Endodermal cell (in vitro differentiated cells): ENCODE measurements around the gene SIX2. TPM values are rescaled to one million over a fixed set of nuclear protein-coding genes. Genes with fewer than 3 reads are reported as not detected.

ENCODE experiments used
- DNase-seq: peaks from one replicate; pipeline ENCODE4 v3.0.0-alpha.2; 2017
- H3K27ac ChIP-seq: 2 replicates; pipeline ENCODE4 v1.5.1; 2013; ENCODE audit warnings: mild to moderate bottlenecking, low read depth, low read length, moderate library complexity
- H3K27me3 ChIP-seq: 2 replicates; pipeline ENCODE4 v1.6.1; 2013; ENCODE audit warnings: mild to moderate bottlenecking, low read length, moderate library complexity; ENCODE audit not compliant: insufficient read depth, control insufficient read depth, poor library complexity, severe bottlenecking
- H3K36me3 ChIP-seq: 2 replicates; pipeline ENCODE4 v1.7.0; 2013; ENCODE audit warnings: mild to moderate bottlenecking, low read length, moderate library complexity; ENCODE audit not compliant: control insufficient read depth, insufficient read depth
- H3K4me1 ChIP-seq: one replicate; pipeline ENCODE4 v1.7.0; 2013; ENCODE audit warnings: low read length; ENCODE audit not compliant: control insufficient read depth, insufficient read depth
- H3K4me3 ChIP-seq: 2 replicates; pipeline ENCODE4 v1.5.1; 2013; ENCODE audit warnings: mild to moderate bottlenecking, low read length, moderate library complexity
- H3K9ac ChIP-seq: 2 replicates; pipeline ENCODE4 v1.6.1; 2013; ENCODE audit warnings: mild to moderate bottlenecking, low read length, moderate library complexity; ENCODE audit not compliant: poor library complexity, severe bottlenecking; ENCODE audit errors: extremely low read depth
- H3K9me3 ChIP-seq: 2 replicates; pipeline ENCODE4 v1.6.1; 2013; ENCODE audit warnings: mild to moderate bottlenecking, low read length, moderate library complexity; ENCODE audit not compliant: control insufficient read depth
- H3K27ac Mint-ChIP-seq: 2 replicates; pipeline ENCODE4 v1.8.0; 2020; ENCODE audit warnings: mixed read lengths
- H3K27me3 Mint-ChIP-seq: 2 replicates; pipeline ENCODE4 v1.8.0; 2021; ENCODE audit warnings: mild to moderate bottlenecking, mixed read lengths; ENCODE audit not compliant: insufficient read depth
- H3K36me3 Mint-ChIP-seq: 2 replicates; pipeline ENCODE4 v1.8.0; 2020; ENCODE audit warnings: low read depth, mixed read lengths
- H3K4me1 Mint-ChIP-seq: 2 replicates; pipeline ENCODE4 v1.8.0; 2020; ENCODE audit warnings: mixed read lengths
- H3K4me3 Mint-ChIP-seq: 2 replicates; pipeline ENCODE4 v1.8.0; 2020; ENCODE audit warnings: mild to moderate bottlenecking, moderate library complexity, mixed read lengths
- H3K9me3 Mint-ChIP-seq: 2 replicates; pipeline ENCODE4 v1.8.0; 2020; ENCODE audit warnings: mild to moderate bottlenecking, mixed read lengths
- CTCF ChIP-seq: fragments of 200-600 bp; sonication (generic); conservative IDR thresholded peaks from 2 replicates; pipeline ENCODE4 v1.5.0; 2021; ENCODE audit warnings: antibody characterized with exemption, mild to moderate bottlenecking
- WGBS, 2 experiments: methylation state at CpG; one replicate each; pipeline versions ENCODE4 v1.1.5 to v1.1.7; 2013; ENCODE audit warnings: missing lambda C conversion rate in 2 of 2, mixed read lengths in 1 of 2; ENCODE audit not compliant: insufficient coverage in 1 of 2, insufficient read length in 1 of 2; 5-methylcytosine and 5-hydroxymethylcytosine counted together
- total RNA-seq, 2 donors: library from RNA; stranded (reverse); fragmentation: NEBNext Ultra II Directional in 1 of 2; extraction: Animal tissue kit (Norgen Biotek cat#: 25700) in 1 of 2; gene quantifications; 2 replicates in 1 of 2; 3 replicates in 1 of 2; pipeline ENCODE4 v1.2.1, GENCODE V29; 2021

SIX2 gene
- total RNA-seq, 2 donors from 2014 or later: not detected

DNA sequence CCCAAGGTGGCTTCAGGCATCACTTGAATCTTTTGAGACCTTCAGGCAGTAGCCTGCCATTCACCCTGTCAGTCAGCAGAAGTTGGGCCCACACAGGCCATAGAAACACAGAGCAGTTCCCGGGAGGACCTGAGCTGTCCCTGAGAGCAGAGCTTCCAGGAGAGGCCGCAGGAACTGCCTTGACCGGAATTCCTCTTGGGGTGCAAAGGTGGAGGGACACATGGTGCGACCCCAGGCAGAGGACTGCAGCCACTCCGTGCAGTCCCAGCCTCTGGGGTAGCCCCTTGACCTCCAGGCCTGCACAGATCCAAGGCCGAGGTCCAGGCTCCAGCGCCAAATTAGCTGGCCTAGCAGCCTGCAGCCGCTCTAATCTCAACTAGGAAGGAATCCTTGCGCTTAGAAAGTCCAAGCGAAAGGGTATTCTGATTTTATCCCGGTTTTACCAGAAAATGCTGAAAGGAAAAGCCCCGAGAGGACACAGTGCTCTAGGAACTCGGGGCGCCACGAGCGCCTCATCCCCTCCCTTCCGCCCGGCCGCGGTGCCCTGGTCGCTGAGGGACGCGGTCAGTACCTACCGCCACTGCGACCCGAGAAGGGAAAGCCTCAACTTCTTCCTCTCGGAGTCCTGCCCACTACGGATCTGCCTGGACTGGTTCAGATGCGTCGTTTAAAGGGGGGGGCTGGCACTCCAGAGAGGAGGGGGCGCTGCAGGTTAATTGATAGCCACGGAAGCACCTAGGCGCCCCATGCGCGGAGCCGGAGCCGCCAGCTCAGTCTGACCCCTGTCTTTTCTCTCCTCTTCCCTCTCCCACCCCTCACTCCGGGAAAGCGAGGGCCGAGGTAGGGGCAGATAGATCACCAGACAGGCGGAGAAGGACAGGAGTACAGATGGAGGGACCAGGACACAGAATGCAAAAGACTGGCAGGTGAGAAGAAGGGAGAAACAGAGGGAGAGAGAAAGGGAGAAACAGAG lies 5.4 kb downstream of the SIX2 start:
- Mint-ChIP-seq H3K4me1 (peaks cover 23% of the 10 kb centered on the region), H3K4me3 (peak overlapping the region; percentile 58), H3K27me3 (peaks cover 99% of the 10 kb centered on the region), H3K9me3 (no peaks in the 10 kb centered on the region), H3K27ac (no peak overlapping the region), H3K36me3 (no peaks in the 10 kb centered on the region)
- no peaks in the 10 kb centered on the region for H3K36me3 ChIP-seq
- no peak for TF ChIP-seq CTCF
- peak overlapping the region; percentile 78 for H3K4me3 ChIP-seq
- no peak overlapping the region for H3K27ac ChIP-seq
- peaks cover 100% of the 10 kb centered on the region for H3K27me3 ChIP-seq
- WGBS, 2 experiments: 7 to 8% methylated on average over 19 to 41 of the region's 41 CpGs
- peaks cover 4% of the 10 kb centered on the region for H3K4me1 ChIP-seq
- no peak overlapping the region for H3K9ac ChIP-seq
- H3K9me3 ChIP-seq: no peaks in the 10 kb centered on the region
- DNase-seq: peak; percentile 71

DNA sequence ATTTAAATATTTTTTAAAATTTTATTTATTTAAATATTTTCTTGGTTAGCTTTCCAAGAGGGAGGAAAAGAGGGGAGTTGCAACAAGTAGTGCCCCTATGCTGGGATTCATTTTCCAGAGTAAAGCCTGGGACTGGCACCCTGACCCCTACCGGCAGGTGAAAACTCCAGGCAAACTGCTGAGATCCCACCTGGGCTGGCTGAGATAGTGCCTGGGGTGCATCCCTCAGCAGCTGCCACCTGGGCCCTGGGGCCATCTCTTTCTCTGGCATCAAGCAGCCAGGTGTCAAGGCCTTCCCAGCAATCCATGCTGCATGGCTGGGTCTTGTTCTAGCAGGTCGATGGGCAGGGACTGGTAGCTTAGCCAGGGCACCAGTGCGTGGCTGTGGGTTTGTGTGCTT lies 6.6 kb downstream of the SIX2 start:
- H3K4me3 Mint-ChIP-seq: no peak overlapping the region
- no peak overlapping the region for H3K27ac Mint-ChIP-seq
- Histone ChIP-seq H3K4me1 (no peaks in the 10 kb centered on the region), H3K27ac (no peak overlapping the region), H3K4me3 (no peak overlapping the region), H3K9ac (no peak overlapping the region), H3K36me3 (no peaks in the 10 kb centered on the region), H3K27me3 (peaks cover 100% of the 10 kb centered on the region), H3K9me3 (no peaks in the 10 kb centered on the region)
- no peaks in the 10 kb centered on the region for H3K9me3 Mint-ChIP-seq
- H3K4me1 Mint-ChIP-seq: peaks cover 17% of the 10 kb centered on the region
- WGBS, 2 experiments: 46 to 76% methylated on average over 2 to 3 of the region's 3 CpGs
- peak; percentile 65 for TF ChIP-seq CTCF
- H3K27me3 Mint-ChIP-seq: peaks cover 99% of the 10 kb centered on the region
- H3K36me3 Mint-ChIP-seq: no peaks in the 10 kb centered on the region
- DNase-seq: no peak

GRCh38 chr2:45001869-45002385 lies 7.3 kb downstream of the SIX2 start:
- peak overlapping the region; percentile 70 for H3K4me3 ChIP-seq
- TF ChIP-seq CTCF: peak; percentile 58
- H3K27ac ChIP-seq: no peak overlapping the region
- peak; percentile 82 for DNase-seq
- H3K36me3 Mint-ChIP-seq: no peaks in the 10 kb centered on the region
- H3K4me1 ChIP-seq: no peaks in the 10 kb centered on the region
- no peak overlapping the region for H3K27ac Mint-ChIP-seq
- peaks cover 99% of the 10 kb centered on the region for H3K27me3 Mint-ChIP-seq
- peaks cover 99% of the 10 kb centered on the region for H3K27me3 ChIP-seq
- H3K9ac ChIP-seq: no peak overlapping the region
- 8 to 9% methylated on average over 6 to 9 of the region's 9 CpGs for WGBS, 2 experiments
- no peaks in the 10 kb centered on the region for H3K9me3 Mint-ChIP-seq
- H3K4me1 Mint-ChIP-seq: peaks cover 16% of the 10 kb centered on the region
- H3K4me3 Mint-ChIP-seq: peak overlapping the region; percentile 51
- no peaks in the 10 kb centered on the region for H3K9me3 ChIP-seq
- no peaks in the 10 kb centered on the region for H3K36me3 ChIP-seq
